HG03060 (cell line): Measurements from ENCODE around the gene GBX2.

Experiments used
- ATAC-seq: cut with Tn5 transposase; IDR thresholded peaks from one replicate; pipeline ENCODE4 v1.9.1; 2021; ENCODE audit warnings: low read depth, moderate number of reproducible peaks; ENCODE audit not compliant: unreplicated experiment

Gene GBX2

DNA sequence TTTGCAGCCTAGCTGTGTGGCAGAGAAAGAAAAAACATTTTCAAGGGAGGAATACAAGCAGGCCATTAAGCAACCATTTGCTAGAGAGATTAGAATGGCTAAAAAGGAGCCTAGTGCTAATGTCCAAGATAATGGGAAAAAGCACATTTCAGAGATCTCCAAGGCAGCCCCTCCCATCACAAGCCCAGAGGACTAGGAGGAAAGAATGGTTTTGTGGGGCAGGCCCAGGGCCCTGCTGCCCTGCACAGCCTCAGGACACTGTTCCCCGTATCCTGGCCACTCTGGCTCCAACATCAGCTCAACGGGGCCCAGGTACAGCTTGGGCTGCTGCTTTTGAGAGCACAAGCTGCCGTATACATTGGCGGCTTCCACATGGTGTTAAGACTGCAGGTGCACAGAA, 16.5 kb upstream of the GBX2 start:
- ATAC-seq: no peak

DNA sequence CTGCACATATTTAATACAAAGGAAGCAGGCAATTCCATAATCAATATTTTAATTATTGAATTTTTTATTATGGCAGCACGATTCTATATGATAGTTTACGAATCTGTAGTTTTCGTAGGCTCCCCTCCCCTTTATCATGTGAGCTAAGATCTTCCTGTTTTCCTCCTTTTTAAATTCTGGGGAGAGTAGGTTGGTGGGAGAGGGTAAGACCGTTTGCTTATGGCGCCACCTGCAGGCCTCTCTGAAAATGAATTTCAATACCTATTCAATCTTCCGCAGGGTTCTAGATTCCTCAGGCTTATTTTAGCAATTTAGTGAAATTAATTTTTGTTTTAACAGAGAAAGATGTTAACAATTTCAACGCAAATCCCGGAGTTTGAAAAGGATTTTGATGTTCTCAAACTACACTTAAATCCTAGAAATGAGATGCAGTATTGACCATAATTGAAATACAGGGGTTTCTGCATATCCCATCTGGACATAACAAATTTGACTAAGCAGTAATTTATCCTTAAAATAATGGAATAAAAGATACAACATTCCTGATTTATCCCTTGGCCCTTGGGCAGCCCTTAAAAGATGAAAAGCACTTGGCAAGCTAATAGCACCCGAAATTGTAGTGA, 12.8 kb upstream of the GBX2 start:
- no peak for ATAC-seq

DNA sequence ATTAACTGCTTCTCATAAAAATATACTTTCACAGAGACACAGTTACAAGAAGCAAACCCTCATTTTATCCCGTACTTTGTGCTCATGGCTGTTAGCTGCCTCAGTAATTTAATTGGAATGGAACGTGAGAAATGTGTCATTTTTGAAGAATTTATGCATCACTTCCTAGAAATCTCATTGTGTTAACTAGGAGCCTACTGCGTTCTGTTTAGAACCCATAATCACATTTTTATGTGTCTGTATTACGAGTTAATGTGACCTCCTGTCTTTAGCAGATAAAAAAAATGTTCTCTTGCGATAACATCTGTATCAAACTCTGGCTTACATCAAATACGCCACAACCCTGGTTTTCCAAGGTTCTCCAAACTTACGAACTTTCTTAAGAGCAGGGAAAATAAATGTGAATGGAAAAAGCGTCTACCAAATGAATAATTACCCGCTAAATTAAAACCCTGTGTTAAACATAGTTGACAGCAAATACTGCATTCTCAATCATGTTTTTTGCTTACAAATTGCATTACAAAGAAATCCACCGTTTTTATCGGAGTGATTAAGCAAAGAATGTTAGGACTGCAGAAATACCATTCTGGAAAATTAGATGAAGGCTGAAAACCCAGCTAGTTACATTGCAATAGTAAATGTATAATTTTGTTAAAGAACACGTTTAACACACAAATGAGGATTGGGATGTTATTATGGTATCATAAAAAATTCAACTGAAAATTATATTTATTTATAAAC, 12.1 kb upstream of the GBX2 start:
- no peak for ATAC-seq

DNA sequence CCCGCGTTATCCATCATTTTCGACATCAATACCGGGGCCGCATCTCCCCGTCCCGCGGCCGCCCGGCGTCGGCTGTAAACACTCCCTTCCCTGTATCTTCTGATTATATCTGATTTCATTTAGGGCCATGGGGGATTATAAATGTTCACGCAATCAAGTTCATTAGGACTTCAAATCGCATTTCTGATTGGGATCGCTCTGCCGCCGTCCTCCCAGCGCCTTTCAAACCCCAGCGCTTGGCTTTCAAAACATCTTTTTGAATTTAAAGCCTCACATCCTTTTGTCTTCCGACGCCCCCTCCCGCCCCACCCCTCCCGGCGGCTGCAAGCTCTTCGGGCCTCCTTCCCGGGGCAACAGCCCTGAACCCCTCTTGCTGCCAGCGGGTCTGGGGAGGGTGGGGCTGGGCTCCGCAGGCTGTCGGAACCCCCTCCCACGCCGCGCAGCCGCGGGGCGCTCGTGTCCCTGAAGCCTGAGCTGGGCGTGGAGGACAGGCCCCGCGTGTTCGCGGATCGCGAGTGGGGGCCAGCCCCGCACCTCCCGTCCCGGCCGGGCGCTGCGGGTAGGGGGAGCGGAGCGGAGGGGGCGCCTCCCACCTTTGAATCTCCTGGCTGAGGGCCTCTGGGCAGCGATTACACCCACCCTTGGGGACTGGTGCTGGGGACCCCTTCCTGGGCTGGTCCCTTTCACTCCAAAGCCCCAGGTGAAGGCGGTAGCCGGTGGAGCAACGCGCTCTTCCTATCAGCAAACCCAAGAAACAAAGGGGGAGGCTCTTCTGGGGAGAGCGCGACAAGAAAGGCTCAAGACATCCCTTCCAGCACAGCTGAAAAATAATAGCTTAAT, 11.3 kb upstream of the GBX2 start:
- ATAC-seq: no peak

DNA sequence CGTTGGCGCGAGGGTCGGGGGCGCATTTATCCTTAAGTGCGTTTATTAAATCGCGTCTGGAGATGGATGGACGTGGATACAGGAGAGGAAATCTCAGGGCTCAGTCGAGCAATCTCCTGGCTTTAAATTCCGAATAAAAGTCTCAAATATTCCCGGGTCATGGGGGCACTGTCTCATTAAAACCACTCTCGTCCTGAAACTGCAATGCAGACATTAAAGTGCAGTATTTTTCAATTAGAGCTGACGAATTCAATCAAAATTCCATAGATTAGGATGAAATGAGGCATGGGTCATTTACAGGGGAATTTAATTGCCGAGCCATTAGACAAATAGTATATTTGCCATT, 10.7 kb upstream of the GBX2 start:
- no peak for ATAC-seq

DNA sequence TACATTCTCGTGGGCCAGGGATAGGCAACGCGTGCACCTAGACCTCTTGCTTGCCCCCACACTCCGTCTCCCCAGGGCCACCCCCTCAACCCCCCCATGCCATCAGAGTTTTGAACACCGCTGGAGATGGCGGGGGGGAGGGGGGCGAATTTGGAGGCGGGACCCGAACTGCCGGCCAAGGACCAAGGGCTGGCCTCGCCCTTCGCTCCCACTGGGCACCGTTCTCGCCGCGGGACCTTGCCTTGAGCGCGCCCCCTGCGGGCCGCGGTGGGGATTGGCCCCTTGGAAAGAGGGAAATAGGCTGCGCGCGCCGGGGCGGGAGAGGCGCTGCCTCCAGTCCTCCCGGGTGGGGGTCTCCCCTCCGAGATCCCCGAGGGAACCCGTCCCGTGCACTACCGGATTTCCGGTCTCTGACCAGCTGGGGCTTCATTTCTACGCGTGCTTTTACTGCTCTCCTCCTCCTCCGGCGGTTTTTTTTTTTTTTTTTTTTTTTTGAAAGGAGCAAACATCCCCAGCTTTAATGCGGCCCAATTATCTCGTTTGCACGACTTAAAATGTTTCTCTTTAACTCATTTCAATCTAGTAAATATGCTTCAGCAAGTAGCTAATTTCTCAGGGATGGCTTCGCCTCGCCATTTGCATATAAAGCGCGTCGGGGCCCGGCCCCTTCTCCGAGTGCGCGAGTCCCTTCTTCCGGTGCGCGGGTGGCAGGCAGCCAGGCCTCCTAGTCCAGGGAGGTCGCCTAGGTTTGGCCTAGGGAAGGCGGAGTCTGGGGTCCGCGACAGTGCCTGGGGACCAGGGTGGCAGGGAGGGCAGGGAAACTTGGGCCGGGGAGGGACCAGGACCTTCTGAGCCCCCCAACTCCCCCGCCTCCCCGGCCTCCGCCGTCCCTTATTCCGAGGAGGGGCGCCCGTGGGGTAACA, 10.0 kb upstream of the GBX2 start:
- ATAC-seq: no peak

DNA sequence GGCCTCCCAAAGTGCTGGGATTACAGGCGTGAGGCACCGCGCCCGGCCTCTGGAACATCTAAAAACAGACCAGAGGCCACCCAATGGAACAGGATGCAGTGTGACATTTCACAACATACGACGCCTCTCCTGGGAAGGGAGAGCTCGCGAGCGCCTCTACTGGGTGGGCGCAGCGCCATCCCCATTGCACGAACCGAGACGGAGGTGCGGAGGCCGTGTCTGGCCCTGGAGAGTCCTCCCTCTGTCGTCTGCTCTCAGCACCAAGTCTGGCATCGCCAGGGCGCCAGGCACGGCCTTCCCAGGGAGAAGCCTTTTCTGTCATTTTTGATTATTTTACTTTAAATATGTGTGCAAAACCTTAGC, 9.4 kb upstream of the GBX2 start:
- ATAC-seq: no peak

DNA sequence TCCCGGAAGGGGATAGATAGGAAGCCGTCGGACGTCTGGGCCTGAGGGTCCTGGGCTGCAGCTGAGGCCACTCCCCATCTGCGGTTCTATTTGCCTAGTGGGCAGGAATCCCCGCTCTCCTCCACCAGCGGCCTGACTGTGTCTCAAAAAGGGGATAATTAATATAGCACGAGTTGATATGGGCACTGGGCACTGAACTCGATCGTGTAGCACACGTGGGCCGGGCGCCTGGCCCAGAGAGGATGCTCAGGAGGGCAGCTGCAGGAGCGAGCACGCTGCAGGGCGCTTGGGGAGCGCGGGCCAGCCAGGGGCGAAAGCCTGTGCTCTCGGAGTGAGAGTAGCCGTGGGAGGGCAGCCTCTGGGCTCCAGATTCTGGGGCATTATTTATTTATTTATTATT, 8.8 kb upstream of the GBX2 start:
- no peak for ATAC-seq

DNA sequence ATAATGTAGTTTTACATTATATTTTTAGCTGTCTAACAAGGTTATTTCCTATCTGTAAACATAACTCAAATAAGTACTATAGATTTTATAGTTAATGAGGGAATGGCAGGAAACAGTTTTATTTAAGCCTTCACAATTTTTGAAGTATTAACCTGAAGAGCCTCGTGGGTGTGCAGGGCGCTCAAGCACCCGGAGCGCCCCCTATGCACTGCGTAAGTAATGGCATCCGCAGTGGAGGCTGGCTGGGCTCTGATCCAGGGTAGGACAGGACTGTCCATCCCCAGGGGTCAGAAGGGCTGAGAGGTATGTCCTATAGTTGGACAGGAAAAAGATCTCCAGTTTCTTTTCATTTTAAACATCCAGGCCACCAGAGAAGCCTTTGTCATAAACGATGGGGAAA, 8.2 kb upstream of the GBX2 start:
- ATAC-seq: no peak

DNA sequence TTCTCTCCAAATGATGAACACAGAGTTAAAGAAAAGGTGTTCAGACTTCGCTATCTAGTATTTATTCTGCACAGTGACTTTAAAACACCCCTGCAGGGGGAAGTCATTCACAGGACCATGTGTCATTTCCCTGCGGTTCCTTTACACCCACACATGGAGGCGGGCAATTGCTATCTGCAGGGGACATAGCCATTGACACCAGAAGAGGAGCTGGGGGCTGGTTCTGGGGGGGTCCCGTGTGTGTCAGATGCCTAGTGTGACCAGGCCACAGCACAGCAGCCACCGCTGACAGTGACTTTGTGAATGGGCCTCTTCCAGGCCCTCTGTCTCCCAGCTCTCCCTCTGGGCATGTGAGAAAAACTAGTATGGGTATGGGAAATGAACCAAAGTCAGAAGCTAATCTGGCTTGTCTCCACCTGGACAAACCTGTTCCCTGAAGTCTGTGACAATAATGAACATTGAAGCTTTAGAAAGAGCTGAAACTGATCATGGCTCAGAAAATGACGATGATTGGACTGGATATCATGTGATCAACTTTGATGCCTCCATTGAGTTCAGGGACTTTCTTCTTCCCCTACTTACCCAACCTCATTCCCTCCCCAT, 7.5 kb upstream of the GBX2 start:
- ATAC-seq: no peak

DNA sequence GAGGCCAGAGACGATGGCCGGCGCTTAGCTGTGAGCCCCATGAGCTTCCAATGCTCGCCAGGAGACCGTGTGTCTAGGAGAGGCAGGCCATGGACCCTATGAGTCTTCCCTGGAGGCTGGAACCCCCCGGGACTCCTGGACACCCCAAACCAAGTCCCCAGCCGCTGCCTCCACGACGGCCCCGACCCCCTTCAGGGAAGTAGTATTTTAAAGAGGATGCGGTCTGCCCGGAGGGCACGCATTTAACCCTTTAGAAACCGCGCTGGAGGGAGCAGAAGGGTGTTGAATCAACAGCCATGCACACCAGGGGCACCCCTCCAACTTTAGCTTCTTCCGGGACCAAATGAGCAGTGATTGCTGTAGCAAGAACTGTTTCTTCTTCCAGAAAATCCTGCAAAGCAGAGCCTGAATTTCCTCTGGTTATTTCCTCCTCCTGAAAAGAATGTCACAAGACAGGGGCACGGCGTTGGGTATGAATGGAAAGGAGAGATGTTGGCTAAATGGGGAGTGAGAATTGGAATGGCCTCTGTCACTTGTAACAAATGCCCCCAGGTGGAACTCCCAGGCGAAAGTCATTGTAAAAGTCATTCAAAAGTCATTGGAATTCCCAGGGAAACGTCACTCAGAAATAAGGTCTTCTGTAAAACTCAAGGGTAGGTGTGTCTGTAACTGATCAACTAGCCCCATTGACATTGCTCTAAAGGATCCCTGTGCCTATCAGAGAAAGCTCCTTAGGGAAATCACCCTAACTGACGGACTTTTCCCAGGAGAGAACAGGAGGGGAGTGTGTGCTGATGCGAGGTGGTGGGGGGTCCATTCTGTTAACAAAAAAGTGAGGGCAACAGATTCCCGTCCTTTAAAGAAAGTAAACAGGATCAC, 5.8 kb upstream of the GBX2 start:
- no peak for ATAC-seq

DNA sequence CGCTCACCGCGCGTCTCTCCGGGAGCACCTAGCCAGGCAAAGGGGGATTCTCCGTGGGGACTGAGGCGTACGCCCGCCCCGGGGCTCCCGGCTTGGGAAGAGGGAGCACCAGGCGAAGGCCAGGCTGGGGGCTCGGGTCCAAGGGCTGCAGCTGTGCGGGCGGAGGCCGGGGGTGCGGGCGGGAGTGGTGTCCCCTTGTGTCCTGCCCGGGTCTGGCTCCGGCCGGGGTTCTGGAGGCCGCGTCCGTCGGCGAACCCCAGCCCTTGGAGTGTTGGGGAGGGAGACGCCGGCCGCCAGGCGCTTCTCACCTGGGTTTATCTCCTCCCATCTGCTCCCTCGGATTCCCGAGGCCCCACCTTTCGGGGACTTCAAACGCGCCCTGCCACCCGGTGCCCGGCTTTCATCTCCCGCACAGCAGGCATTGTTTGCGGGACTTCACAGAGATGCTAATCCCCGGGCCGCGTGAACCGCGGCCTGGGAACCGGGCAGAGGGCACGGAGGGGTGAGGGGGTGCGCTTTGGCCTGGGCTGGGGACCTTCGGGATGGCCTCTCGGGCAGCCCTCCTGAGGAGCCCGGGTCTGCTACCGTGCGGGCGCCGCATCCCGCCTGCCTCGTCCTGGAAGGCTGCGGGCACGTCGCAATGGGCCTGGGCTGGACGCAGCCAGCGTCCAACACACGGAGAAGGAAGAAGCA, 5.0 kb upstream of the GBX2 start:
- ATAC-seq: no peak

DNA sequence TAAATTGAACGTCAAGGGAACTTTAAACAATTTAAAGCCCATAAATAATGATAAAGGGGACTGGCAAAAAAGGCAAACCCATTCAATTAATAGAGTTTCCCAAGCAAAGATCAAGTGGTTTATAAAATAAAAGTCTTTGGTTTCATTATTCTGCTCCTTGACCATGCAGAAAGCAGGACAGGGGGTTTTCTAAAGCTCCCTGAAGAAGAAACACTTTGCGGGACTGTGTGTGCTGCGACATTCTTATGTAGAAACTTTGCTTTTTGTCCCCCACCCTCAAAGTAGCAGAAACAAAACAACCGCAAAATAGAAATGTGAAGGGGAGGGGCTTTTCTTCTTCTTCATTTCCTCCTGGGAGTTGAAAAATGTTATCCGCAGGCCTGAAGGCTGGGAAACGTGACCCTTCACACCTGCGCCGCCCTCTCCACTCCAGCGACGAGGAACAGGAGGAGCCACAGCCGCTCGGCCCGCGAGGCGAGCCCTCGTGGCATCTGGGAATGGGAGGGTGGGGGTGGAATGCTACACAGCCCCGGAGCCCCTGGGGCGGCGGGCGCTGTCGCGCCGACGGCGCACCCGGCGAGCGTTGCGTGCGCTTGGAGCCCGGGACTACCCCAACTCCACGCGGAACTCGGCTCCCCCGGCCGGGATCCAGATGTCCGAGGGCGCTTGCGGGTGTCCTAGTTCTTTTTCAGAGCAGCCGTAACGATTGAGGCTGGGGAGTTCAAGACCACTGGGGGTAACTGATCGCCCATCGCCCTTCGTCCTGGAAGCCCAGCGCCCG, 4.3 kb upstream of the GBX2 start:
- no peak for ATAC-seq

DNA sequence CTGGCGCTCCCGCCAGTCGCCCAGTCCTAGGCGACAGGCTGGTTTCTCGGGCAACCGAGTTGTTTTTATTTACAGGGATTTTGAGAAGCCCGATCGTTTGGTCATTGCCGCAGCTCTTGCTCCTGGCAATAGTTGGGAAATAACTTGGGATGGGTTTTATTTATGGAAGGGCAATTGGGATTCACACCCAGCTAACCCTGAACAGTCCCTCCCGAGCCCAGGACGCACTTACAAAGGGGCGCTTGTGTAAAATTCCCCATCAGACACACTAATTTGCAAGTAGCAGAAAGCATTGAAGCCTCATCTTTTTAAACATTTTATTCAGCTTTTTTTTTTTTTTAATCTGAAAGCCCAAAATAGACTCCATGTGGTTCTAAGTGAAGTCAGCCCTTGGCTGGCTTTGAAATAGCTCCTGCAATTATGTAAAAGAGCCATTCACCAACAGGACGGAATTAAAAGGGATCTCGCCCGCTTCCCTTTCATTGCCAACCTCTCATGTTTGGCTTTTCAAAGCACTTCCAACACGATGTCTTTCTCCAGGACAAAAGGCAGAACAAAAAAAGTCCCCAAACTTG, 3.6 kb upstream of the GBX2 start:
- no peak for ATAC-seq

DNA sequence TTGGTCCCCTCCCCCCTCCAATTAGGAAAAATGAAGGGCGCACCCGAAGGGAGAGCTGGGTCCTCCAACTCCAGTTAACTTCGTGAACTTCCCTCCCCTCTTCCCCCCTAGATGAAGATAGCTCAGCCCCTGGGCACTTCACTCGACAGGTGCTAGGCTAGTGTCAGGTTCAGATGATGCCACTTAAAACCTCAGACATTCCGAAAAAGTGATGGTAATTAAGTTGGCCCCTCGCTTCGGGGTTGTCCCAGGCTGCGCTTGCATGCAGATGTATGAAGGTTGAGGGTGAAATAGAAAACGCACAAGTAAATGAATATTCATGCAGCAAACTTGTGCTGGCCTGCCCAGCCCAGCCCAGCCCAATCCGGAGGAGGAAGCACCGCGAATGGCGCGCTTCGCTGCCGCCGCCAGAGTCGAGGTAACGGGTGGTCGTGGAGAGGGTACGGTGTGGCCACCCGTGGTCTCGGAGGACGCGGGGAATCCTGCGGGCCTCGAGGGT, 3.0 kb upstream of the GBX2 start:
- no peak for ATAC-seq

DNA sequence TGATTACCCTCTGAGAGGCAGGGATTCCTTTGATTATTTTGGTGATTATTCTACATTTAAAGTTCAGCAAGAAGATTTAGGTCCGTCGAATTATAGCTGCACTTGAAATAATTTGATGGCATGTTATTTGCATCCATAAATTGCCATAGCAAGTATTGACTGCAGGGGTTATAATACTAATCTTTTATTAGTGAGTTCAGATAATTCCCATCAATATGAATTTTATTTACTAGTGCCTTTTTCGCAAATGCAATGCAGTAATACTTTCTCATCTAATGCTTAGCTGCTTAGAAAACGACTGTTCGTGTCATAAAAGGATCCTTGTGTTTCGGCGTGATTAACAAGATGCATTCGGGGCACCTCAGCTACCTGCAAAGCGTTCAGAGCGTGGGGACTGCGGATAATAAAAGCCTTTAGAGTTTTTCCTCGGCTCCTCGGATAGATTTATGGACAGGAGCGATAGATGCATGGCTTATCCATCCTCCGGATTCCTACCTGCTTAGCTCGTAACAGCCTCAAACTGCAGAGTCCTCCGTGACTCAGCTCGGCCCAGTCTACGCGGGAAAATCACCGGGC, 2.5 kb upstream of the GBX2 start:
- ATAC-seq: no peak
